Kidney capillary endothelial cell (primary cell): ENCODE results near the gene DYDC2.
"Not testable (repeated sequence)": the region's sequence is repeated elsewhere in the genome, so short reads cannot be mapped to it uniquely, and the experiment has no call there.

ENCODE experiments used
- DNase-seq: peaks from one replicate; pipeline ENCODE4 v3.0.0-alpha.2; 2018; ENCODE audit warnings: low spot score

The DYDC2 gene, protein sequence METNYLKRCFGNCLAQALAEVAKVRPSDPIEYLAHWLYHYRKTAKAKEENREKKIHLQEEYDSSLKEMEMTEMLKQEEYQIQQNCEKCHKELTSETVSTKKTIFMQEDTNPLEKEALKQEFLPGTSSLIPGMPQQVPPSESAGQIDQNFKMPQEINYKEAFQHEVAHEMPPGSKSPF

DNA sequence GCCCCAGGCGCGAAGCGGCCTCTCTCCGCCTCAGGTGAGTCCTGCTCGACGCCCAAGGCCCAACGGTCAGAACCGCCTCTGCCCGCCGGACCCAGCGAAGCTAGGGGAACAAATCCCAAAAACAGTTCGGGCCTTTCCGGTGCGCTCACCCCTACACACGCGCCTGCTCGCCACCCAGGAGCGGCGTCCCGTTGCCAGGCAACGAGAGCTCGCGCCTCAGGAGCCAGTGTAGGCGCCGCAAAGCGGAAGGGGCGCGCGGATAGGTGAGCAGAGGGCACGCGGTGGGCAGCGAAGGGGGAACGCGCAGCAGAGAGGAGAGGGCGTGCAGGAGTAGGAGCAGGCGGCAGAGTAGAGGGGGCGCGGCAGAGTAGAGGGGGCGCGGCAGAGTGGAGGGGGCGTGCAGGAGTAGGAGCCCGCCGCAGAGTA, at the start of gene DYDC2, which contains the start of gene DYDC1:
TSS of gene DYDC2 (plus strand) at position 219 of the 426 bp plus-strand sequence. CDS start 5,663 bp downstream, outside the sequence.
TSS of gene DYDC1 (minus strand) at position 193 of the 426 bp plus-strand sequence. CDS start 4,154 bp downstream, outside the sequence.
- DNase-seq, result no peak

GRCh38 chr10:80313523-80313922, 43.1 kb upstream of the DYDC2 start:
- no peak for DNase-seq

DNA sequence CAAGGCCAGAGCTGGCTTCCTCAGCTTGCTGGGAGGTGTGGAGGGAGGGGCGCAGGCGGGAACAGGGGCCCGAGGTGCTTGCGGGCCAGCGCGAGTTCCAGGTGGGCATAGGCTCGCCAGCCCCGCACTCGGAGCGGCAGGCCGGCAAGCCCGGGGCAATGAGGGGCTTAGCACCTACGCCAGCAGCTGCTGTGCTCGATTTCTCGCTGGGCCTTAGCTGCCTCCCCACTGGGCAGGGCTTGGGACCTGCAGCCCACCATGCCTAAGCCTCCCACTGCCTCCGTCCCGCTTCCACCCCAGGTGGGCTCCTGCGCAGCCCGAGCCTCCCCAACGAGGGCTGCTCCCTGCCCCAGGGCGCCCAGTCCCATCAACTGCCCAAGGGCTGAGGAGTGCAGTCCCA, 41.2 kb upstream of the DYDC2 start:
- no peak for DNase-seq

DNA sequence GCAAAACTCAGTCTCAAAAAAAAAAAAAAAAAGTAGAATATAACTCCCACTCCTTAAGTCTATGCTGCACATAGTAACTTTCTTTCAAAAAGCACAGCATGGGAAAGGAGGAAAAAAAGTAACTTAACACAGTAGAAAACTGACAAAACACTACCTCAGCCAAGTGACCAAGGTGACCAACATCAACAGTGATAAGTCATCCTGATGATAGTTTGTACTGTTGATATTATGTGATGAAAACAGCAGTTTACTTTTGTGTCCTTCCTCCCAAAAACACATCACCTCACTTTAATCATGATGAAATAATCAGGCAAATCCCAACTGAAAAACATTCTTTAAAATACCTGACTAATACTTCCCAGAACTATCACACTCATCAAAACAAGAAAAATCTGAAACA, 37.8 kb upstream of the DYDC2 start:
- DNase-seq, result no peak

DNA sequence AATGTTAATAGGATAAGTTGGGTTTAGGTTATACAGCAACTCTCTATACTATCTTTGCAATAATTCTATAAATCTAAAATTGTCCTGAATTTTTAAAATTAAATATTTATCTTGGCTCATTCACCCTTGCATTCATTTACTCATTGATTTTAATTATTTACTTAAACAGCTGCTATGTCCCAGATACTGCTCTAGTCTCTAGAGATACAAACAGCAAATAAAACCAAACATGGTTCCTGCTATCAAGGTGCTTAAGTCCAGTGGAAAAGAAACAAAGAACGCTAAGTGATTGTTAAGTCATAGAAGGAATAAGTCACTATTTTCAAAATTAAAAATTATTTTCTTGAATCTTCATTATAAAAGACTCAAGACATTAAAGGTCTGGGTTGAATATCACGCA, 37.3 kb upstream of the DYDC2 start:
- no peak for DNase-seq

GRCh38 chr10:80319725-80320290, 36.8 kb upstream of the DYDC2 start:
- no peak for DNase-seq

GRCh38 chr10:80320377-80320776, 36.2 kb upstream of the DYDC2 start:
- no peak for DNase-seq

DNA sequence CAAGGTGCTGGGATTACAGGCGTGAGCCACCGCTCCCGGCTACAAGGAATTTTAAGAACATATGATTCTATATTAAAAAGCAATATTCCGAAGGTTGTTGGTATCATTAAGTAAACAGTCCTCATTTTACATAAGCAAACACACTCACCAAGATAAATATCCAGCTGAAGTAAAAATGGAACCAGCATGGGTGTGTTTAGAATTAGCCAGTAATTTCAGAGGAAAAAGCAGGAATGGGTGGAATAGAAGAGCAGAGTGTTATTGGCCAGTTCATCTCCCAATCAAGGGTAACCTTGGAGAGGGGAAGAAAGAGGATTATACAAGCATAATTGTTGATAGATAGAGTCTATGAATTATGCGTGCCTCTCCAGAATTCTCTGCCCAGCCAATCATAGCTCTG, 35.4 kb upstream of the DYDC2 start:
- no peak for DNase-seq

DNA sequence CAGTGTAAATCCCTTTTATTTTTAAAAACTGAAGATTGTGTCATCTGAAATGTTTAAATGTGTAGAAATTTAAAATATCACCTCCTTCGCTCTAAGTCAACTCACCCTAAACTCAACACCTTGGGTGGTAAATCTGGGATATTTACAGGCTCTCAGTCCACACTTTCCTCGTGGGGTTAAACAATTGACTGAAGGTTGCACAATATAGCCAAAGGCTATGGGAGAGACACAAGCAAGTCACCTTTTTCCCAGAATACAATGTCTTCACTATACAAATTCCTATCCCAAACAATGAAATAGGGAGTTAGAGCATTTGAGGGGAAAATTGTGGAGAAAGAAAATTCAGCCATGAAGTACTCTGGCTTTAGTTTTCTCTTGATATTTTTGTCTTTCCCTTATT, 34.4 kb upstream of the DYDC2 start:
- DNase-seq, result no peak

DNA sequence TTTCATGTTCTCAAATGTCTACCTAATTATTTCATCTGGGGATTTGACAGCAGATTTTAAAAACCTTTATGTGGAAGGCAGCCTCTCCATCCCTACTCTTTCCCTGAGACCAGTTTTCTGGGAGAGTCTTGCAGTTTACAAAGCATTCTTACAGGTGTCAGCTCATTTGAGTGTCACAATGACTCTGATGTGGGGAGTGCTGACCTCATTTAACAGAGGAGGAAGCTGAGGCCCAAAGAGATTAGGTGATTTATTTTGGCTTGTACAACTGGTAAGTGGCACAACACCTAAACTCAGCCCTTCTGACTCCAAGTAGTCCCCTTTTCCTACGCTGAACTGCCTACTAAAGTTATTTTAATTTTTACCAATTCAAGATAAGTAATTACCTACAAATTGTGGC, 33.9 kb upstream of the DYDC2 start:
- no peak for DNase-seq

- DNase-seq, result no peak
Observed at GRCh38 chr10:80323311-80323710, 33.3 kb upstream of the DYDC2 start.

GRCh38 chr10:80324086-80324485, 32.5 kb upstream of the DYDC2 start:
- peak; percentile 59 for DNase-seq

DNA sequence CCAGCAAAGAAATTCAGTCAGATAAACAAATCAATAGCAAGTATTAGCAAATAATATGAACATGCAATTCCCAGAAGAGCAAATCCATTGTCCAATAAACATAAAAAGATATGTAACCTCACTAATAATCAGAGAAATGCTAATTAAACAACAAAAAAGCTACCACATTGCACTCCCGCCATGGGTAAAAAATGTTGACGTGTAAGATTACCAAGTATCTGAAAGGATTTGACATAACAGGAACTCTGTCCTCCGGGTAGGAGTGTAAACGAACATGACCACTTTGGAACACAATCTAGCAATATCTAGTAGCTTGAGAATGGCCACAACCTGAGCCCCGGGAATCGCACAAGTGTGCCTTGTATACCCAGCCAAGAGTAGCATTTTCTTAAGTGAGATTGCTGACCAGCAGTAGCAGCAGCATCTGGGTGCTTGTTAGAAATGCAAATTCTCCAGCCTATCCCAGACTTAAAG, 31.7 kb upstream of the DYDC2 start:
- DNase-seq, result no peak

DNA sequence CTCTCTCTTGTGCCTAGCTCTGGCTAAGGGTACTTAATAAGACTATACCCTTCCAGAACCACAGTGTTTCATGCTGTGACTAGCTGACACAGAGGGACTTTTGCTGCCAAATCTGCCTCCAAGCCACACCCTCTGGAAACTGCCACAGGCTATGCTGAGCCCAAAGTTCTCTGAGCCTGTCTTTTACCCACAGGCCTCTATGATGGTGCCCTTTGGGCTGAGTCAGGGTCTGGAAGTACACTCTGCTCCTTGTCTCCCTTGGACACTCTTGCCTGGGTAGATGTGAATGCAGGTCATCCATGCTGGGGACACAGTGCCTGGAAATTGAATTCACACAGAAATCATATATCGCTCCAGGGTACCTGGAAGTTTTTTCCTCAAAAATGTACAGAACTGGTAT, 22.6 kb upstream of the DYDC2 start:
- DNase-seq, result no peak

- DNase-seq, result no peak
Observed at GRCh38 chr10:80344276-80344675, 12.3 kb upstream of the DYDC2 start.

DNA sequence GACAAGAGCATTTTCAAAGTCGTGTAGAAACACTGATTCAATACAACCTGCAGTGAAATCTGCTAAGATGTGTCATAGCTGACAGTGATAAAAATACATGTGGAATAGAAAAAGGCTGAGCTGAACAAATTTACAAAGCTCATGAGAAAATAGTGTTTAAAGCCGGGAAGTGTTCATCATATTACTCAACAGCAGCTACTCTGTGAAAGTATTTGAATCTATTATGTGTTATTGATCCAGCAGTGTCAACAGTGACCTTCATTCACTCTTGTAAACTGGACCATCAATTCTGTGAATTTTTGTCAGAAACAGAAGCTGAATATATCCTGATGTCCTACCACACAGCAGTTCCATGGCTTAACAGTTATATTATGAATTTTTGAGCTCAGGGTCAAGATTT, 11.7 kb upstream of the DYDC2 start:
- no peak for DNase-seq

DNA sequence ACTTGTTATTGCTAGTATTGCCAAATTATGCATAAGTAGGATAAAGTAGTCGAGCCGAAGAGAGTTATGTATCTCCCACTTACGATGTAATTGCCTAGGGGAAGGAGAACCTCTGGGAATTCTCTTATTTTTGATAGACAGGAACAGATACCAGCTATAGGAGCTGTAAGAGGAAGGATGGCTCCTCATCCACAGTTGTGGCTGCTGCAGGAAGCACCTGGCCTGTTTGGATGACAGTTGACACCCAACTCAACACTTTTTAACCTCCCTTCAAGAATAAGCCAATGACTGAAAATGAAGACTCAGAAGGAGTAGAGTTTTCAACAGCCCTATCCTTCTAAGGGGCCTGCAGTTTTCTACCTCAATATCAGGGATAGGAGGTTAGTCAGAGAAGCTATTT, 6.3 kb upstream of the DYDC2 start:
- no peak for DNase-seq

DNA sequence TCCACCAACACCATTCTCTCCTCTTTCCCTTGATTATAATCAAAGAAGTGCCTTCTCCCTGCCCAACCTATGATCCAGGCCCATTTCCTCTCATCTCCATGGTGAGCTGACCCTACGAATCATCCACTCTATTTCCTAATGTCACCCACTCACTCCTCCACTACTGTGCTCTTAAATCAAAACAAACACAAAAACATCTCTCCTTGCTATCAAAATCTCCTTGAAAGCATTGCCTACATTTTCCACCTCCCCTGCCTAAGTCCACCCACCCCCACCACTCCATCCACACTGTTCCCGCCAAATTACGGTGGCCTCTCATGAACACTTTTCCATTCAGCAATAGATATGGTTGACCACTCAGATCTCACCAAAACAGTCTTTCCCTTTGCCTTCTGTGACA, 5.4 kb upstream of the DYDC2 start:
- DNase-seq, result no peak

- no peak for DNase-seq
Observed at GRCh38 chr10:80356989-80357850, 639 bp downstream of the DYDC2 start.

DNA sequence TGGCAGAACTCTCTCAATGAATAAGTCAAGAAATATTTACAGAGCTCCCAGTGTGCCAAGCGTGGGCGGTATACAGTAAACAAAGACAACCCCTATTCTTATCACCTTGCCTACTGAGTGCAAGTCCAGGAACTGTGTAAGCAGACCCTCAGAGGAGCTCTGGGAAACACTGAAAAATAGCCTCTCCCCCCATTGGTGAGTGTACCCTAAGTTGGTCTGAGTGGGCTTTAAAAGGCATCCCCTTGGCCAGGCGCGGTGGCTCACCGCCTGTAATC, 1.2 kb downstream of the DYDC2 start:
- DNase-seq, result no peak

GRCh38 chr10:80358925-80359324, 2.3 kb downstream of the DYDC2 start:
- DNase-seq, result not testable (repeated sequence)

DNA sequence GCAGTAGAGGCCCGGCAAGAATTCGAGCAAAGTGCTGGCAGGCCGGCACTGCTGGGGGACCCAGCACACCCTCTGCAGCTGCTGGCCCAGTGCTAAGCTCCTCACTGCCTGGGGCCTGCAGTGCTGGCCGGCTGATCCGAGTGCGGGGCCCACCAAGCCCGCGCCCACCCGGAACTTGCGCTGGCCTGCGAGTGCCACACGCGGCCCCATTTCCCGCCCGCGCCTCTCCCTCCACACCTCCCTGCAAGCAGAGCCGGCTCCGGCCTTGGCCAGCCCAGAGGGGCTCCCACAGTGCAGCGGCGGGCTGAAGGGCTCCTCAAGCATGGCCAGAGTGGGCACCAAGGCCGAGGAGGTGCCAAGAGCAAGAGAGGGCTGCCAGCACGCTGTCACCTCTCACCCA, 3.1 kb downstream of the DYDC2 start:
- DNase-seq, result no peak

- no peak for DNase-seq
Observed at GRCh38 chr10:80365510-80365909, 8.9 kb downstream of the DYDC2 start.
